RWPE1 (cell line): Measurements from ENCODE around the gene SETDB1.

ENCODE experiments used
- CTCF ChIA-PET: fragments of 350-600 bp; sonication (Branson Sonifier 250); formaldehyde crosslinking; extraction: SDS; loops from one replicate; lab custom pipeline; 2021; lab: Yijun Ruan, JAX
- POLR2A ChIA-PET: fragments of 400-600 bp; formaldehyde crosslinking; extraction: SDS; loops from one replicate; lab custom pipeline; 2020; ENCODE audit warnings: antibody characterized with exemption; ENCODE audit not compliant: low non-redundant PET; lab: Yijun Ruan, JAX
- DNase-seq: peaks from one replicate; pipeline ENCODE4 v3.0.0; 2012; ENCODE audit warnings: low spot score
- H3K27ac ChIP-seq: fragments of 450-650 bp; 2 replicates; pipeline ENCODE4 v1.5.1; 2017
- TF ChIP-seq, protein P1 (sequence below): fragments of 450-650 bp; conservative IDR thresholded peaks from 2 replicates; pipeline ENCODE4 v1.5.1; 2017; ENCODE audit warnings: low read depth, mild to moderate bottlenecking

SETDB1 gene

DNA sequence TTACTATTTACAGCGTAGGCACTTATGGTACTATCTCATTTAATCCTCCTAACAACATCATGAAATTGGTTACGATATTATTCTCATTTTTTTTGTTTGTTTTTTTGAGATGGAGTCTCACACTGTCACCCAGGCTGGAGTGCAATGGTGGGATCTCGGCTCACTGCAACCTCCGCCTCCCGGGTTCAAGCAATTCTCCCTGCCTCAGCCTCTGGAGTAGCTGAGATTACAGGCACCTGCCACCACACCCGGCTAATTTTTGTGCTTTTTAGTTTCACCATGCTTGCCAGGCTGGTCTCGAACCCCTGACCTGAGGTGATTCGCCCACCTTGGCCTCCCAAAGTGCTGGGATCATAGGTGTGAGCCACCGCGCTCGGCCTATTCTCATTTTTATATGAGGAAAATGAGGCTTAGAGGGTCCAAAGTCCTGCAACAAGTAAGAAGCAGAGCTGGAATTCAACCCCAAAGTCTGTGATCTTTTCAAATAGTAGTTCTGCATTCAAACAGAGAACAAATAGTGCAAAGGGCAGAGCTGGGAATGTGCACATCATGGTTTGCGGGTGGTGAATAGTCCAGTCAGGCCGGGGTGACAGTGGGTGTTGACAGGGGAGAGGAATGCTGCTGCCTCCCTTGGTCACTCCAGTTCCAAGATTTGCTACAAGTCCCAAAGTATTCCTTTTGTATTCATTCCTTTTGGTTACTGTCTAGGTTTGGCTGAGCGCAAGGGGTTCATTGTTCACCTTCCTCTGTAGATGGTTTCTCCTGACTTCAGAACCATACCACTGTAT is 86.7 kb downstream of the SETDB1 start:
- POLR2A ChIA-PET: no interaction called here
- TF ChIP-seq, protein P1, sequence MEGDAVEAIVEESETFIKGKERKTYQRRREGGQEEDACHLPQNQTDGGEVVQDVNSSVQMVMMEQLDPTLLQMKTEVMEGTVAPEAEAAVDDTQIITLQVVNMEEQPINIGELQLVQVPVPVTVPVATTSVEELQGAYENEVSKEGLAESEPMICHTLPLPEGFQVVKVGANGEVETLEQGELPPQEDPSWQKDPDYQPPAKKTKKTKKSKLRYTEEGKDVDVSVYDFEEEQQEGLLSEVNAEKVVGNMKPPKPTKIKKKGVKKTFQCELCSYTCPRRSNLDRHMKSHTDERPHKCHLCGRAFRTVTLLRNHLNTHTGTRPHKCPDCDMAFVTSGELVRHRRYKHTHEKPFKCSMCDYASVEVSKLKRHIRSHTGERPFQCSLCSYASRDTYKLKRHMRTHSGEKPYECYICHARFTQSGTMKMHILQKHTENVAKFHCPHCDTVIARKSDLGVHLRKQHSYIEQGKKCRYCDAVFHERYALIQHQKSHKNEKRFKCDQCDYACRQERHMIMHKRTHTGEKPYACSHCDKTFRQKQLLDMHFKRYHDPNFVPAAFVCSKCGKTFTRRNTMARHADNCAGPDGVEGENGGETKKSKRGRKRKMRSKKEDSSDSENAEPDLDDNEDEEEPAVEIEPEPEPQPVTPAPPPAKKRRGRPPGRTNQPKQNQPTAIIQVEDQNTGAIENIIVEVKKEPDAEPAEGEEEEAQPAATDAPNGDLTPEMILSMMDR: no peak
- no peak for DNase-seq
- no peak overlapping the region for H3K27ac ChIP-seq
- CTCF ChIA-PET: interaction anchor here (0.6 to 0.9 kb wide), 2 partner anchors 11 to 17 kb away, joined by 4 read pairs; no protein-coding TSS in a partner anchor

- CTCF ChIA-PET: no interaction called here
- DNase-seq: no peak
- TF ChIP-seq, protein P1: no peak
- H3K27ac ChIP-seq: no peak overlapping the region
- POLR2A ChIA-PET: no interaction called here
Observed at GRCh38 chr1:151013518-151013917, 87.4 kb downstream of the SETDB1 start.
